Spleen (tissue), 11 donors: Measurements from ENCODE around the gene BUB1B. TPM values are rescaled to one million over a fixed set of nuclear protein-coding genes. Genes with fewer than 3 reads are reported as not detected.

Source experiments
- DNase-seq: peaks from one replicate; pipeline ENCODE4 v3.0.0-alpha.2; 2020
- H3K27ac ChIP-seq, 8 donors: fragments of 200-600 bp; sonication (generic) in 7 of 8; 1 replicate in 4 of 8; 2 replicates in 4 of 8; pipeline versions ENCODE4 v1.5.0 to v1.8.0; 2016 to 2021; ENCODE audit warnings: inconsistent platforms in 4 of 8, mild to moderate bottlenecking in 4 of 8, moderate library complexity in 1 of 8
- H3K27me3 ChIP-seq, 7 donors: fragments of 200-600 bp; sonication (generic) in 6 of 7; replicated peaks in 1 of 7; 1 replicate in 4 of 7; 2 replicates in 3 of 7; pipeline versions ENCODE4 v1.5.0 to v1.8.0; 2016 to 2021; ENCODE audit warnings: inconsistent platforms in 3 of 7, mild to moderate bottlenecking in 1 of 7
- H3K36me3 ChIP-seq, 6 donors: fragments of 200-600 bp; sonication (generic) in 5 of 6; 1 replicate in 4 of 6; 2 replicates in 2 of 6; pipeline versions ENCODE4 v1.5.0 to v1.8.0; 2016 to 2021; ENCODE audit warnings: inconsistent platforms in 2 of 6
- H3K4me1 ChIP-seq, 6 donors: fragments of 200-600 bp; sonication (generic) in 5 of 6; 1 replicate in 3 of 6; 2 replicates in 3 of 6; pipeline versions ENCODE4 v1.5.0 to v1.8.0; 2016 to 2021; ENCODE audit warnings: inconsistent platforms in 3 of 6
- H3K4me3 ChIP-seq, 8 donors: fragments of 200-600 bp; sonication (generic) in 7 of 8; 1 replicate in 4 of 8; 2 replicates in 4 of 8; pipeline versions ENCODE4 v1.5.0 to v1.8.0; 2016 to 2021; ENCODE audit warnings: inconsistent platforms in 4 of 8, mild to moderate bottlenecking in 4 of 8, moderate library complexity in 2 of 8
- H3K9me3 ChIP-seq, 8 donors: fragments of 200-600 bp; sonication (generic) in 7 of 8; 1 replicate in 4 of 8; 2 replicates in 4 of 8; pipeline versions ENCODE4 v1.5.0 to v1.8.0; 2016 to 2021; ENCODE audit warnings: inconsistent platforms in 4 of 8
- CTCF ChIP-seq, 11 experiments: fragments of 200-600 bp in 7 of 11; fragments of 450-650 bp in 4 of 11; sonication (generic) in 4 of 11; IDR thresholded peaks in 8 of 11; conservative IDR thresholded peaks in 3 of 11; 1 replicate in 7 of 11; 2 replicates in 4 of 11; pipeline versions ENCODE4 v1.4.0 to v1.8.0; 2016 to 2021; ENCODE audit warnings: antibody characterized with exemption in 11 of 11, inconsistent platforms in 4 of 11, mild to moderate bottlenecking in 1 of 11
- POLR2A ChIP-seq, 3 donors: fragments of 450-650 bp; IDR thresholded peaks; one replicate each; pipeline ENCODE4 v1.5.1; 2017; ENCODE audit warnings: antibody characterized with exemption in 3 of 3, mild to moderate bottlenecking in 1 of 3
- POLR2AphosphoS5 ChIP-seq, 3 donors: sonication (generic); formaldehyde crosslinking; IDR thresholded peaks; one replicate each; pipeline ENCODE4 v1.5.1; 2017; ENCODE audit warnings: antibody characterized with exemption in 3 of 3
- WGBS, 5 donors: extraction: QIAGEN DNeasy Blood & Tissue Kit in 3 of 5; methylation state at CpG; one replicate each; pipeline versions ENCODE4 v1.1.5 to v1.1.7; 2013 to 2018; 5-methylcytosine and 5-hydroxymethylcytosine counted together
- intact Hi-C: fragments of 100-400 bp; cut with DNase I; formaldehyde crosslinking; loops from one replicate; pipeline ENCODE4 v1.15.0; 2023; ENCODE audit warnings: low total_unique reads
- polyA plus RNA-seq, 3 donors: library from polyadenylated mRNA; stranded (reverse); fragments of 200-250 nt; gene quantifications; one replicate each; pipeline ENCODE4 v1.2.1, GENCODE V29; 2013
- total RNA-seq, 7 donors: library from RNA; depleted of rRNA in 3 of 7; stranded (reverse); fragments of >200 nt in 3 of 7; fragmentation: NEBNext Ultra II Directional in 4 of 7; extraction: Animal tissue kit (Norgen Biotek cat#: 25700) in 4 of 7; gene quantifications; one replicate each; pipeline versions ENCODE4 v1.1.0 to v1.2.1, GENCODE V29; 2016 to 2021
- donor health status: healthy with polysubstance abuse.
- donor health status: DM: no; HTN: no; CAD: no; lungs with moderate emphysema.
- donor health status: DM: no; HTN: no; CAD: no.
- donor health status: Bipolar disorder and iron deficiency.
- donor health status: healthy.
- donor health status: DM: no; HTN: no; CAD: no.
- donor health status: DM: yes; HTN: yes; CAD: no.

The BUB1B gene
- total and polyA plus RNA-seq, 10 donors: 1.2 to 11.8 (median 6.3) TPM

DNA sequence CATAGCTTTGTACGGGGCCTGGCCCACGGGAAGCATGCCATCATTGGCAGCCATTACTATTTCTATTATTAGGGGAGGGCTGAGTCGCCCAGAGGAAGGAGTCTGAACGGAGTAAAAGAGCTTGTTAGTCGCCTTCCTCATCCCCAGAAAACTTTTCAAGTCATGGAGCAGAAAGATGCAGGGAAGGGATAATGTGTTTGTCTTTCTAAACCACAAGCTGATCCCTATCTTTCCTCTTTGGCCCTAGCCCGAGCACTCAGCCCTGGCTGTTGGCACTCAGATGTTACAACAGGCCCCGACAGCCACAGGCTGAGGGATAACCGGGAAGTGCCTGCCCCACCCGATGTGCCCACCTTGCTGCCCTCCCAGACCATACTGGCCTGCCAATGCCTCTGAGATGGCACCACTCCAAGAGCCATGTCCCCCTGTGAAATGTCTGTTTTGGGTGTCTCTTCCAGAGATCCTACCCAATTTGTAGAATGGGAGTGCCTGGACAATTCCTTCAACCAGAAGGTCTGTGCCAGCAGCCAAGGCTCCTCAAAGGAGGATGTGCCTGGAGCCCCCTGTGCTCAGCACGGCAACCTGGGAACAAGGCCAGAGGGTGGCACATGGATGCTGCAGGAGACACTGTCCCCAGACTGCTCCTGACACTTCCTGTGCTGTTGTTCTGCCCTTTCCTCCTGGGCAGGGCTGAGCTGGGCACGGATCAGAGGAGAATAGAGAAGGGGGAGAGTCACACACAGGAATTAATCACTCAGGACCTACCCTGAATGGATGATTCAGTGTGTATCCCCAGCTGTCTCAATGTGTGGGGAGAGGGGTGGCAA is 88.8 kb downstream of the BUB1B start:
- DNase-seq: peak; percentile 44
- Histone ChIP-seq H3K4me3 (no peak overlapping the region), H3K4me1 (peaks cover 0 to 21% (median 18%) of the 10 kb centered on the region in 6 donors), H3K9me3 (no peaks in the 10 kb centered on the region), H3K27me3 (peaks cover 0 to 45% (median 28%) of the 10 kb centered on the region in 7 donors), H3K36me3 (no peaks in the 10 kb centered on the region), H3K27ac (no peak overlapping the region)
- no peak for TF ChIP-seq POLR2A (IDR thresholded peaks at IDR 0.05)
- TF ChIP-seq POLR2AphosphoS5 (IDR thresholded peaks at IDR 0.05): no peak
- no peak for TF ChIP-seq CTCF (IDR thresholded peaks at IDR 0.05 in 8 of 11, conservative IDR thresholded peaks at IDR 0.05 in 3 of 11)
- 53 to 78% (median 66%) methylated on average over 9 to 11 of the region's 11 CpGs for WGBS, 5 donors
- intact Hi-C loops: no loop called here

GRCh38 chr15:40250304-40250656 is 89.4 kb downstream of the BUB1B start:
- H3K36me3 ChIP-seq: no peaks in the 10 kb centered on the region
- H3K4me1 ChIP-seq: peaks cover 0 to 21% (median 18%) of the 10 kb centered on the region in 6 donors
- no peak for TF ChIP-seq POLR2AphosphoS5 (IDR thresholded peaks at IDR 0.05)
- TF ChIP-seq POLR2A (IDR thresholded peaks at IDR 0.05): no peak
- H3K27ac ChIP-seq: no peak overlapping the region
- WGBS, 5 donors: 88 to 93% (median 92%) methylated on average over 8 of the region's 8 CpGs
- H3K9me3 ChIP-seq: no peaks in the 10 kb centered on the region
- no peak overlapping the region for H3K4me3 ChIP-seq
- no peak for DNase-seq
- peaks cover 0 to 51% (median 29%) of the 10 kb centered on the region in 7 donors for H3K27me3 ChIP-seq
- intact Hi-C loops: no loop called here

DNA sequence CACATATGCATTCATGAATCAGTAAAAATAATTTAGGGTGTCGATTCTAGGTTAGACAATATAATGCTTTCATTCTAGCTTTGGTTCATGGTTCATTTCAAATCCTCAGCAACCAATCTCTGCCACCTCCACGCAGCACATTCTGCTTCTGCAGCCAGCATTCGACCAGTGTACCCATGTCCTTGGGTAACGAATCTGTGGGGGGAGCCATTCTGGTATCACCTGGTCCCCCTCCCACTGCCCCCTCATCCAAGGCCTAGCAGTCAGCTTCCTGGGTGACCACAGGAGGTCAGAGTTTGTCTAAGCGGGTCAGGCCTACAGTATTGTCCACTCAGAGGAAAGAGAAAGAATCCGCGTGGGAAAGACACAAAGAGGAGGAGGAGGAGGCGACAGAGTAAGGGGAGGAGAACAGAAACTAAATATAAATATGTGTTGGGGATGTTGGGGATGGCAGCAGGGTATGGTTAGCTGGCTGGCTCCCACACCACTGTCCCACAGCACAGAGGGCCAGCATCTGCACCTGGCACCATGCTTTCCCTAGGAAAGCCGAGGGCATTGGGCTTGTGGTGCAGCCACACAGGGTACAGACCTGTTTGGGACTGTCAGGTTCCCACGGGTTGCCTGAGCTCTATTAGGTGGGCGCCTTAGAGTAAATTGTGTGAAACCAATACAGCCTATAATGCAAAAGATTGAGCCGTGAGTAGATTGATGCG is 90.1 kb downstream of the BUB1B start:
- no peak overlapping the region for H3K27ac ChIP-seq
- peaks cover 0 to 57% (median 29%) of the 10 kb centered on the region in 7 donors for H3K27me3 ChIP-seq
- no peaks in the 10 kb centered on the region for H3K9me3 ChIP-seq
- H3K4me1 ChIP-seq: peaks cover 0 to 21% (median 18%) of the 10 kb centered on the region in 6 donors
- H3K4me3 ChIP-seq: no peak overlapping the region
- WGBS, 5 donors: 85 to 94% (median 91%) methylated on average over 13 of the region's 13 CpGs
- H3K36me3 ChIP-seq: no peaks in the 10 kb centered on the region
- intact Hi-C loops: no loop called here
- TF ChIP-seq POLR2A (IDR thresholded peaks at IDR 0.05) (no peak), CTCF (IDR thresholded peaks at IDR 0.05 in 8 of 11, conservative IDR thresholded peaks at IDR 0.05 in 3 of 11) (no peak), POLR2AphosphoS5 (IDR thresholded peaks at IDR 0.05) (no peak)
- DNase-seq: peak; percentile 25

- no peak for TF ChIP-seq POLR2A (IDR thresholded peaks at IDR 0.05)
- TF ChIP-seq POLR2AphosphoS5 (IDR thresholded peaks at IDR 0.05): no peak
- TF ChIP-seq CTCF (IDR thresholded peaks at IDR 0.05 in 8 of 11, conservative IDR thresholded peaks at IDR 0.05 in 3 of 11): no peak
- peak overlapping the region in 2 of 8 donors; percentile 52 to 74 for H3K4me3 ChIP-seq
- WGBS, 5 donors: 75 to 93% (median 90%) methylated on average over 4 to 10 of the region's 10 CpGs
- intact Hi-C loops: no loop called here
- no peak overlapping the region for H3K27ac ChIP-seq
- DNase-seq: peak; percentile 61
- H3K9me3 ChIP-seq: no peaks in the 10 kb centered on the region
- H3K4me1 ChIP-seq: peaks cover 0 to 21% (median 18%) of the 10 kb centered on the region in 6 donors
- H3K36me3 ChIP-seq: no peaks in the 10 kb centered on the region
- H3K27me3 ChIP-seq: peaks cover 0 to 57% (median 29%) of the 10 kb centered on the region in 7 donors
Measured at GRCh38 chr15:40251486-40252140, 90.7 kb downstream of the BUB1B start.
